PFSK-1 (cell line): ENCODE results near the gene ZYX.

Experiments used
- POLR2AphosphoS5 ChIP-seq: IDR thresholded peaks from 2 replicates; pipeline ENCODE4 v1.6.1; 2012; ENCODE audit warnings: low read depth, mild to moderate bottlenecking, control low read depth, low read length, moderate library complexity
- TAF1 ChIP-seq: IDR thresholded peaks from 2 replicates; pipeline ENCODE4 v1.6.1; 2012; ENCODE audit warnings: low read length, control low read depth, borderline replicate concordance; ENCODE audit not compliant: insufficient read depth
- TF ChIP-seq, protein P1 (sequence below), 2 experiments: IDR thresholded peaks; 2 replicates each; pipeline versions ENCODE4 v1.6.1 to v1.8.0; 2011 to 2012; ENCODE audit warnings: low read depth in 2 of 2, low read length in 2 of 2, control low read depth in 1 of 2, inconsistent platforms in 1 of 2, mild to moderate bottlenecking in 1 of 2, moderate library complexity in 1 of 2; ENCODE audit not compliant: insufficient read depth in 1 of 2

DNA sequence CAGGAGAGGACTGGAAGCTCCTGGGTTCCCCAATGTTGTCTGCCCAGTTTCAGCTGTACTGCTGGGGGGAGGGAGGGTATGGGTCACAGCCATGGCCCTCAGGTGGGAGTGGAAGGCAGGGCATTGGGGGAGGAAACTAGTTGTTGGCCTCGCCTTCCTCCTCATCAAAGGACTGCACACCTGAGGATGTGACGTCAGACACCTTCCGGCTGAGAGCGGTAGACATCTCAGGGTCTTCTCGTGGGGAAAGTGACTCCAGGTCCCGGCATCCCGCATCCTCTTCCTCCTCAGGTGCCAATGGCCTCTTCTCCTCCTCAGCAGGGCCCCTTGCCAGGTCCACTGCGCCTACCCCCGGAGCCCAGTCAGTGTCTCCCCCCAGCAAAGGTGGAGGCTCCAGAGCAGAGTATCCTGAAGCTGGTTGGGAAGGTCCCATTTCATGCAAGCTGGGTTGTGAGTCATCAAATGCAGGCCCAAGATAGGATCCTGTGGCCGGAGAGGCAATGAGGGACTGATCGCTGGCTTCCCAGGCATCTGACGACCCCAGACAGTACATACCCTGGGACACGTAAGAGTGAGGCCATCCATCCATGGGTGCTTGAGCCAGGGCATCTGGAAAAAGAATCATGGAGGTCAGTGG is 24.6 kb upstream of the ZYX start:
- TF ChIP-seq, protein P1, sequence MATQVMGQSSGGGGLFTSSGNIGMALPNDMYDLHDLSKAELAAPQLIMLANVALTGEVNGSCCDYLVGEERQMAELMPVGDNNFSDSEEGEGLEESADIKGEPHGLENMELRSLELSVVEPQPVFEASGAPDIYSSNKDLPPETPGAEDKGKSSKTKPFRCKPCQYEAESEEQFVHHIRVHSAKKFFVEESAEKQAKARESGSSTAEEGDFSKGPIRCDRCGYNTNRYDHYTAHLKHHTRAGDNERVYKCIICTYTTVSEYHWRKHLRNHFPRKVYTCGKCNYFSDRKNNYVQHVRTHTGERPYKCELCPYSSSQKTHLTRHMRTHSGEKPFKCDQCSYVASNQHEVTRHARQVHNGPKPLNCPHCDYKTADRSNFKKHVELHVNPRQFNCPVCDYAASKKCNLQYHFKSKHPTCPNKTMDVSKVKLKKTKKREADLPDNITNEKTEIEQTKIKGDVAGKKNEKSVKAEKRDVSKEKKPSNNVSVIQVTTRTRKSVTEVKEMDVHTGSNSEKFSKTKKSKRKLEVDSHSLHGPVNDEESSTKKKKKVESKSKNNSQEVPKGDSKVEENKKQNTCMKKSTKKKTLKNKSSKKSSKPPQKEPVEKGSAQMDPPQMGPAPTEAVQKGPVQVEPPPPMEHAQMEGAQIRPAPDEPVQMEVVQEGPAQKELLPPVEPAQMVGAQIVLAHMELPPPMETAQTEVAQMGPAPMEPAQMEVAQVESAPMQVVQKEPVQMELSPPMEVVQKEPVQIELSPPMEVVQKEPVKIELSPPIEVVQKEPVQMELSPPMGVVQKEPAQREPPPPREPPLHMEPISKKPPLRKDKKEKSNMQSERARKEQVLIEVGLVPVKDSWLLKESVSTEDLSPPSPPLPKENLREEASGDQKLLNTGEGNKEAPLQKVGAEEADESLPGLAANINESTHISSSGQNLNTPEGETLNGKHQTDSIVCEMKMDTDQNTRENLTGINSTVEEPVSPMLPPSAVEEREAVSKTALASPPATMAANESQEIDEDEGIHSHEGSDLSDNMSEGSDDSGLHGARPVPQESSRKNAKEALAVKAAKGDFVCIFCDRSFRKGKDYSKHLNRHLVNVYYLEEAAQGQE (IDR thresholded peaks at IDR 0.05; ENCODE audit: insufficient read depth in 1 of 2, low read depth in 2 of 2, low read length in 2 of 2): no peak
- TF ChIP-seq TAF1: no peak
- TF ChIP-seq POLR2AphosphoS5: no peak
